HL-60 (cell line): ENCODE measurements around the gene FASTK.

Experiments used
- CTCF ChIP-seq: IDR thresholded peaks from one replicate; pipeline ENCODE4 v1.5.1; 2011; ENCODE audit warnings: low read length, control low read depth, inconsistent platforms; ENCODE audit not compliant: insufficient read depth
- POLR2AphosphoS5 ChIP-seq: IDR thresholded peaks from 2 replicates; pipeline ENCODE4 v1.6.1; 2012; ENCODE audit warnings: low read depth
- SPI1 ChIP-seq: IDR thresholded peaks from 2 replicates; pipeline ENCODE4 v1.6.1; 2012; ENCODE audit warnings: low read depth, mild to moderate bottlenecking, borderline replicate concordance

DNA sequence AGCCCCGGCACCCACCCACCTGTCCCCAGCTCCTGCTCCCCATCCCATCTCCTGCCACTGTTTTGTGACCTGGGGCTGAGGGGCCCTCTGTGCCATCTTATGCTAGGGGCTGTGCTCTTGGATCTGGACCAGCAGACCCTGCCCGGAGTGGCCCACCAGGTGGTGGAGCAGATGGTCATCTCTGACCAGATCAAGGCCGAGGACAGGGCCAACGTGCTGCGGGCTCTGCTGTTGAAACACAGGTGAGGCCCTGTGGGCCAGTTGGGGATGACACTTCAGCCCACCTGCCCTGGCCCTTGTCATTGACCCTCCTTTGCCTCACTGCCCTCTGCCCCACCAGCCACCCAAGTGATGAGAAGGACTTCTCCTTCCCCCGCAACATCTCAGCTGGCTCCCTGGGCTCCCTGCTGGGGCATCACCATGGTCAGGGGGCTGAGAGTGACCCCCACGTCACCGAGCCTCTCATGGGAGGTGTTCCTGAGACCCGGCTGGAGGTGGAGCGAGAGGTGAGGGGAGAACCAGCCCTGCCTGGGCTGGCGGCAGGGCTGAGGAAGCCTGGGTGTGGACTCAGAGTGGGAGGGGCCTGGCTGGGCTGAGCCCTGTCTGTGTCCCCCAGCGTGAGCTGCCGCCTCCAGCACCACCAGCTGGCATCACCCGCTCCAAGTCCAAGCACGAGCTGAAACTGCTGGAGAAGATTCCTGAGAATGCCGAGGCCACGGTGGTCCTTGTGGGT is 10.6 kb downstream of the FASTK start:
- TF ChIP-seq CTCF (no peak), POLR2AphosphoS5 (no peak), SPI1 (no peak)
